KMS-11 (cell line): ENCODE measurements around the gene GRIK2.

ENCODE experiments used
- H2AFZ ChIP-seq: fragments of 200-600 bp; sonication (generic); 2 replicates; pipeline ENCODE4 v1.6.1; 2016; ENCODE audit warnings: antibody characterized with exemption, mixed run types, low read depth
- H3K27ac ChIP-seq: fragments of 200-600 bp; sonication (generic); 2 replicates; pipeline ENCODE4 v1.6.1; 2016; ENCODE audit warnings: mild to moderate bottlenecking, mixed run types
- H3K27me3 ChIP-seq: fragments of 200-600 bp; sonication (generic); 2 replicates; pipeline ENCODE4 v1.6.1; 2017; ENCODE audit warnings: mild to moderate bottlenecking, low read depth, mixed run types, moderate library complexity; ENCODE audit not compliant: insufficient read depth
- H3K36me3 ChIP-seq: fragments of 200-600 bp; sonication (generic); 2 replicates; pipeline ENCODE4 v1.6.1; 2017; ENCODE audit warnings: mild to moderate bottlenecking, mixed run types; ENCODE audit not compliant: insufficient read depth
- H3K4me1 ChIP-seq: fragments of 200-600 bp; sonication (generic); 2 replicates; pipeline ENCODE4 v1.6.1; 2016; ENCODE audit warnings: mild to moderate bottlenecking, low read depth, mixed run types; ENCODE audit not compliant: poor library complexity, severe bottlenecking
- H3K4me2 ChIP-seq: fragments of 200-600 bp; sonication (generic); 2 replicates; pipeline ENCODE4 v1.7.0; 2016; ENCODE audit warnings: mild to moderate bottlenecking, mixed run types
- H3K4me3 ChIP-seq: fragments of 200-600 bp; sonication (generic); IDR thresholded peaks from 2 replicates; pipeline ENCODE4 v1.6.1; 2017; ENCODE audit warnings: low read depth, low read length, mixed read lengths; ENCODE audit not compliant: insufficient read depth
- H3K79me2 ChIP-seq: fragments of 200-600 bp; sonication (generic); 2 replicates; pipeline ENCODE4 v1.6.1; 2016; ENCODE audit warnings: low read depth, mixed run types; ENCODE audit not compliant: insufficient read depth
- H3K9ac ChIP-seq: fragments of 200-600 bp; sonication (generic); 2 replicates; pipeline ENCODE4 v1.6.1; 2016; ENCODE audit warnings: mild to moderate bottlenecking, mixed run types
- H4K20me1 ChIP-seq: fragments of 200-600 bp; sonication (generic); 2 replicates; pipeline ENCODE4 v1.6.1; 2016; ENCODE audit warnings: mild to moderate bottlenecking, mixed run types; ENCODE audit not compliant: insufficient read depth
- CTCF ChIP-seq: fragments of 200-600 bp; sonication (generic); conservative IDR thresholded peaks from 2 replicates; pipeline ENCODE4 v1.6.1; 2017; ENCODE audit warnings: low read depth, mild to moderate bottlenecking, antibody characterized with exemption, low read length, moderate library complexity, mixed read lengths

GRIK2 gene

GRCh38 chr6:101758368-101758767 is 364.9 kb downstream of the GRIK2 start:
- TF ChIP-seq CTCF, result no peak

GRCh38 chr6:101760843-101761621 is 367.5 kb downstream of the GRIK2 start:
- Histone ChIP-seq H3K4me3 (no peak overlapping the region), H3K4me2 (no peak overlapping the region), H3K36me3 (no peaks in the 10 kb centered on the region), H3K9ac (no peak overlapping the region), H3K27me3 (no peaks in the 10 kb centered on the region), H3K79me2 (no peaks in the 10 kb centered on the region), H4K20me1 (no peaks in the 10 kb centered on the region), H3K27ac (no peak overlapping the region), H2AFZ (no peak overlapping the region), H3K4me1 (no peaks in the 10 kb centered on the region)
- TF ChIP-seq CTCF, result no peak

More at GRCh38 chr6:101758368-101758767, 364.9 kb downstream of the GRIK2 start:
- H3K27me3 ChIP-seq, result no peaks in the 10 kb centered on the region
- H4K20me1 ChIP-seq, result no peaks in the 10 kb centered on the region
- no peak overlapping the region for H3K4me2 ChIP-seq
- no peak overlapping the region for H3K9ac ChIP-seq
- no peaks in the 10 kb centered on the region for H3K4me1 ChIP-seq
- H3K36me3 ChIP-seq, result no peaks in the 10 kb centered on the region
- no peak overlapping the region for H2AFZ ChIP-seq
- H3K27ac ChIP-seq, result no peak overlapping the region
- no peak overlapping the region for H3K4me3 ChIP-seq
- no peaks in the 10 kb centered on the region for H3K79me2 ChIP-seq

- Histone ChIP-seq H3K9ac (no peak overlapping the region), H4K20me1 (no peaks in the 10 kb centered on the region), H3K36me3 (no peaks in the 10 kb centered on the region), H3K4me2 (no peak overlapping the region), H3K27ac (no peak overlapping the region), H2AFZ (no peak overlapping the region), H3K79me2 (no peaks in the 10 kb centered on the region), H3K27me3 (no peaks in the 10 kb centered on the region), H3K4me1 (no peaks in the 10 kb centered on the region), H3K4me3 (no peak overlapping the region)
- no peak for TF ChIP-seq CTCF
Measured at GRCh38 chr6:101762851-101763250, 369.3 kb downstream of the GRIK2 start.

GRCh38 chr6:101765281-101765680 is 371.8 kb downstream of the GRIK2 start:
- no peaks in the 10 kb centered on the region for H4K20me1 ChIP-seq
- no peak overlapping the region for H3K9ac ChIP-seq
- no peak overlapping the region for H3K4me2 ChIP-seq
- TF ChIP-seq CTCF, result no peak
- H3K79me2 ChIP-seq, result no peaks in the 10 kb centered on the region
- no peaks in the 10 kb centered on the region for H3K4me1 ChIP-seq
- H2AFZ ChIP-seq, result no peak overlapping the region
- H3K27ac ChIP-seq, result no peak overlapping the region
- H3K36me3 ChIP-seq, result no peaks in the 10 kb centered on the region
- no peaks in the 10 kb centered on the region for H3K27me3 ChIP-seq
- no peak overlapping the region for H3K4me3 ChIP-seq
